WTC11 (cell line): ENCODE measurements around the gene LTK. TPM values are rescaled to one million over a fixed set of nuclear protein-coding genes. Genes with fewer than 3 reads are reported as not detected.

ENCODE experiments used
- ATAC-seq: fragments of 200-7000 bp; cut with Tn5 transposase; 2 replicates; pipeline ENCODE4 v1.10.0; 2021; ENCODE audit warnings: mild to moderate bottlenecking, moderate library complexity
- CTCF ChIA-PET: fragments of 300-600 bp; sonication (Branson Sonifier 250); formaldehyde crosslinking; loops from one replicate; lab custom pipeline; 2021; ENCODE audit warnings: antibody characterized with exemption; lab: Charles Lee
- POLR2A ChIA-PET: fragments of 350-600 bp; sonication (Branson Sonifier 250); formaldehyde crosslinking; loops from one replicate; lab custom pipeline; 2021; ENCODE audit warnings: antibody characterized with exemption; lab: Charles Lee
- DNase-seq: peaks from one replicate; pipeline ENCODE4 v3.0.0; 2021; ENCODE audit warnings: low spot score
- H3K27ac Mint-ChIP-seq: 2 replicates; pipeline ENCODE4 v1.8.0; 2021; ENCODE audit warnings: mixed read lengths
- H3K27me3 Mint-ChIP-seq: 2 replicates; pipeline ENCODE4 v1.8.0; 2021; ENCODE audit warnings: low read depth, mild to moderate bottlenecking, moderate library complexity, mixed read lengths
- H3K36me3 Mint-ChIP-seq: 2 replicates; pipeline ENCODE4 v1.8.0; 2021; ENCODE audit warnings: mixed read lengths
- H3K4me1 Mint-ChIP-seq: 2 replicates; pipeline ENCODE4 v1.8.0; 2022; ENCODE audit warnings: mixed read lengths
- H3K4me3 Mint-ChIP-seq: 2 replicates; pipeline ENCODE4 v1.8.0; 2021; ENCODE audit warnings: mild to moderate bottlenecking, moderate library complexity, mixed read lengths
- H3K9me3 Mint-ChIP-seq: 2 replicates; pipeline ENCODE4 v1.8.0; 2021; ENCODE audit warnings: mixed read lengths
- CREM ChIP-seq: sonication (generic); formaldehyde crosslinking; IDR thresholded peaks from 2 replicates; pipeline ENCODE4 v1.8.1; 2022; ENCODE audit warnings: mild to moderate bottlenecking, missing genetic modification reagents, moderate library complexity
- E2F5 ChIP-seq: sonication (generic); formaldehyde crosslinking; IDR thresholded peaks from 2 replicates; pipeline ENCODE4 v1.8.1; 2022; ENCODE audit warnings: mild to moderate bottlenecking, moderate library complexity, missing genetic modification reagents
- EMX1 ChIP-seq: fragments of 250-450 bp; sonication (Bioruptor Pico); IDR thresholded peaks from 2 replicates; pipeline ENCODE4 v1.8.0; 2021; ENCODE audit warnings: mild to moderate bottlenecking
- FOXP1 ChIP-seq: sonication (generic); formaldehyde crosslinking; IDR thresholded peaks from 2 replicates; pipeline ENCODE4 v1.8.0; 2022; ENCODE audit warnings: missing genetic modification reagents, mild to moderate bottlenecking, moderate library complexity, borderline replicate concordance
- GABPB1 ChIP-seq: sonication (generic); formaldehyde crosslinking; IDR thresholded peaks from 2 replicates; pipeline ENCODE4 v1.8.1; 2023; ENCODE audit warnings: mild to moderate bottlenecking, missing genetic modification reagents
- GTF2I ChIP-seq: fragments of 250-450 bp; sonication (Bioruptor Pico); conservative IDR thresholded peaks from 2 replicates; pipeline ENCODE4 v1.4.0; 2021; ENCODE audit warnings: mild to moderate bottlenecking
- HMGXB4 ChIP-seq: sonication (generic); formaldehyde crosslinking; IDR thresholded peaks from 2 replicates; pipeline ENCODE4 v1.8.1; 2023; ENCODE audit warnings: mild to moderate bottlenecking, moderate library complexity, missing genetic modification reagents
- JUN ChIP-seq: sonication (generic); formaldehyde crosslinking; IDR thresholded peaks from 2 replicates; pipeline ENCODE4 v1.8.0; 2023; ENCODE audit warnings: mild to moderate bottlenecking, missing genetic modification reagents
- MAX ChIP-seq: sonication (generic); formaldehyde crosslinking; IDR thresholded peaks from 2 replicates; pipeline ENCODE4 v1.8.0; 2022; ENCODE audit warnings: mild to moderate bottlenecking, missing genetic modification reagents
- MXD4 ChIP-seq: fragments of 250-450 bp; sonication (Bioruptor Pico); IDR thresholded peaks from 2 replicates; pipeline ENCODE4 v1.8.0; 2021; ENCODE audit warnings: mild to moderate bottlenecking, moderate library complexity, borderline replicate concordance
- MYBL2 ChIP-seq: sonication (generic); formaldehyde crosslinking; IDR thresholded peaks from 2 replicates; pipeline ENCODE4 v1.8.1; 2023; ENCODE audit warnings: mild to moderate bottlenecking, moderate library complexity, missing genetic modification reagents
- NFE2L1 ChIP-seq: sonication (generic); formaldehyde crosslinking; IDR thresholded peaks from 2 replicates; pipeline ENCODE4 v1.8.1; 2023; ENCODE audit warnings: missing genetic modification reagents
- PRDM15 ChIP-seq: sonication (generic); formaldehyde crosslinking; IDR thresholded peaks from 2 replicates; pipeline ENCODE4 v1.8.0; 2022; ENCODE audit warnings: missing genetic modification reagents
- PRRX2 ChIP-seq: fragments of 250-450 bp; sonication (Bioruptor Pico); IDR thresholded peaks from 2 replicates; pipeline ENCODE4 v1.8.0; 2021; ENCODE audit warnings: mild to moderate bottlenecking
- SMAD4 ChIP-seq: sonication (generic); formaldehyde crosslinking; IDR thresholded peaks from 2 replicates; pipeline ENCODE4 v1.8.0; 2022; ENCODE audit warnings: mild to moderate bottlenecking, missing genetic modification reagents
- SP1 ChIP-seq: sonication (generic); formaldehyde crosslinking; conservative IDR thresholded peaks from 2 replicates; pipeline ENCODE4 v1.8.1; 2022; ENCODE audit warnings: missing genetic modification reagents
- TCF7 ChIP-seq: sonication (generic); formaldehyde crosslinking; IDR thresholded peaks from 2 replicates; pipeline ENCODE4 v1.8.0; 2022; ENCODE audit warnings: mild to moderate bottlenecking, low read depth, missing genetic modification reagents, moderate library complexity
- TEAD1 ChIP-seq: sonication (generic); formaldehyde crosslinking; IDR thresholded peaks from 2 replicates; pipeline ENCODE4 v1.8.0; 2022; ENCODE audit warnings: mild to moderate bottlenecking, missing genetic modification reagents
- TP53 ChIP-seq: sonication (generic); formaldehyde crosslinking; IDR thresholded peaks from 2 replicates; pipeline ENCODE4 v1.8.1; 2023; ENCODE audit warnings: mild to moderate bottlenecking, missing genetic modification reagents
- USF1 ChIP-seq: sonication (generic); formaldehyde crosslinking; IDR thresholded peaks from 2 replicates; pipeline ENCODE4 v1.8.0; 2022; ENCODE audit warnings: mild to moderate bottlenecking, missing genetic modification reagents
- ZBTB21 ChIP-seq: sonication (generic); formaldehyde crosslinking; IDR thresholded peaks from 2 replicates; pipeline ENCODE4 v1.8.1; 2023; ENCODE audit warnings: mild to moderate bottlenecking, missing genetic modification reagents, borderline replicate concordance
- ZNF396 ChIP-seq: fragments of 250-450 bp; sonication (Bioruptor Pico); IDR thresholded peaks from 2 replicates; pipeline ENCODE4 v1.8.0; 2021; ENCODE audit warnings: mild to moderate bottlenecking, moderate library complexity, borderline replicate concordance
- ZNF425 ChIP-seq: fragments of 250-450 bp; sonication (Bioruptor Pico); conservative IDR thresholded peaks from 2 replicates; pipeline ENCODE4 v1.9.0; 2021; ENCODE audit warnings: mild to moderate bottlenecking
- total RNA-seq: library from RNA; stranded (reverse); gene quantifications from 3 replicates; pipeline ENCODE4 v1.2.3, GENCODE V29; 2021

LTK gene
- total RNA-seq, 1 experiment from 2014 or later: 0.66 TPM

- ATAC-seq (no peak), DNase-seq (no peak)
- CTCF ChIA-PET: interaction anchor here (0.6 kb wide), 1 partner anchor 162 kb away, joined by 3 read pairs; no protein-coding TSS in a partner anchor
- POLR2A ChIA-PET: no interaction called here
- Mint-ChIP-seq H3K4me1 (peaks cover 20% of the 10 kb centered on the region), H3K27me3 (peaks cover 97% of the 10 kb centered on the region), H3K4me3 (no peak overlapping the region), H3K27ac (no peak overlapping the region), H3K9me3 (no peaks in the 10 kb centered on the region), H3K36me3 (no peaks in the 10 kb centered on the region)
- TF ChIP-seq SP1 (CRISPR knock-in tag): no peak
- no peak for TF ChIP-seq MXD4
- no peak for TF ChIP-seq ZBTB21
- no peak for TF ChIP-seq E2F5 (CRISPR knock-in tag)
- TF ChIP-seq ZNF425 (CRISPR knock-in tag): no peak
- no peak for TF ChIP-seq PRRX2
- TF ChIP-seq TEAD1 (CRISPR knock-in tag): no peak
- TF ChIP-seq JUN (CRISPR knock-in tag): no peak
- TF ChIP-seq PRDM15 (CRISPR knock-in tag): no peak
- no peak for TF ChIP-seq TCF7 (CRISPR knock-in tag)
- TF ChIP-seq EMX1: no peak
- TF ChIP-seq USF1 (CRISPR knock-in tag): no peak
- no peak for TF ChIP-seq ZNF396 (CRISPR knock-in tag)
Observed at GRCh38 chr15:41498657-41499056, 15.0 kb downstream of the LTK start.

- Mint-ChIP-seq H3K27ac (no peak overlapping the region), H3K27me3 (peaks cover 94% of the 10 kb centered on the region), H3K4me1 (peaks cover 16% of the 10 kb centered on the region), H3K9me3 (no peaks in the 10 kb centered on the region), H3K4me3 (peak overlapping the region; percentile 47), H3K36me3 (no peaks in the 10 kb centered on the region)
- peak; percentile 33 for ATAC-seq
- POLR2A ChIA-PET: interaction anchor here (0.9 kb wide), 1 partner anchor 45 kb away, joined by 3 read pairs; no protein-coding TSS in a partner anchor
- peak; percentile 67 for DNase-seq
- TF ChIP-seq HMGXB4 (CRISPR knock-in tag) (peak; percentile 69), MYBL2 (CRISPR knock-in tag) (peak; percentile 51; the same call in 1 of the 2 replicates), EMX1 (no peak), CREM (CRISPR knock-in tag) (peak; percentile 61; the same call in 1 of the 2 replicates), USF1 (CRISPR knock-in tag) (peak; percentile 16; the same call in 1 of the 2 replicates), TP53 (no peak), NFE2L1 (CRISPR knock-in tag) (peak; percentile 36; the same call in 1 of the 2 replicates), SMAD4 (CRISPR knock-in tag) (no peak), GABPB1 (CRISPR knock-in tag) (peak; percentile 28; the same call in 1 of the 2 replicates), MAX (CRISPR knock-in tag) (peak; percentile 70), GTF2I (CRISPR knock-in tag) (no peak), FOXP1 (CRISPR knock-in tag) (peak; percentile 22; the same call in 1 of the 2 replicates), E2F5 (CRISPR knock-in tag) (no peak; the same call in 1 of the 2 replicates)
- CTCF ChIA-PET: interaction anchor here (1.0 to 5.1 kb wide), 5 partner anchors 11 to 66 kb away, joined by 3 to 38 read pairs (median 4); partner anchors contain the start of gene LTK
Observed at GRCh38 chr15:41495736-41496599, 17.7 kb downstream of the LTK start.
